Loucy (cell line): Measurements from ENCODE around the gene FMNL3.
"Not testable (repeated sequence)": the region's sequence is repeated elsewhere in the genome, so short reads cannot be mapped to it uniquely, and the experiment has no call there.

Experiments
- H2AFZ ChIP-seq: fragments of 200-600 bp; sonication (generic); 2 replicates; pipeline ENCODE4 v1.6.0; 2016; ENCODE audit warnings: antibody characterized with exemption, mild to moderate bottlenecking, low read length, moderate library complexity
- H3F3A ChIP-seq: fragments of 200-600 bp; 2 replicates; pipeline ENCODE4 v1.6.0; 2016; ENCODE audit warnings: antibody characterized with exemption, low read depth, mild to moderate bottlenecking
- H3K27me3 ChIP-seq: fragments of 200-600 bp; sonication (generic); 2 replicates; pipeline ENCODE4 v1.6.1; 2014; ENCODE audit warnings: low read length, mild to moderate bottlenecking; ENCODE audit not compliant: insufficient read depth, poor library complexity, severe bottlenecking
- H3K36me3 ChIP-seq: fragments of 200-600 bp; sonication (generic); 2 replicates; pipeline ENCODE4 v1.6.1; 2016; ENCODE audit warnings: low read length; ENCODE audit not compliant: insufficient read depth
- H3K4me1 ChIP-seq: fragments of 200-600 bp; sonication (generic); 2 replicates; pipeline ENCODE4 v1.5.1; 2014; ENCODE audit warnings: low read length, mild to moderate bottlenecking; ENCODE audit not compliant: insufficient read depth, poor library complexity, severe bottlenecking
- H3K4me2 ChIP-seq: fragments of 200-600 bp; sonication (generic); 2 replicates; pipeline ENCODE4 v1.6.0; 2014; ENCODE audit warnings: antibody characterized with exemption, low read length, low read depth, mild to moderate bottlenecking; ENCODE audit not compliant: poor library complexity, severe bottlenecking
- H3K4me3 ChIP-seq: fragments of 200-600 bp; sonication (generic); 2 replicates; pipeline ENCODE4 v1.5.1; 2014; ENCODE audit warnings: low read length, mild to moderate bottlenecking, mixed read lengths; ENCODE audit not compliant: poor library complexity, severe bottlenecking
- H3K79me2 ChIP-seq: fragments of 200-600 bp; sonication (generic); 2 replicates; pipeline ENCODE4 v1.6.1; 2014; ENCODE audit warnings: low read length; ENCODE audit not compliant: insufficient read depth
- H3K9ac ChIP-seq: fragments of 200-600 bp; sonication (generic); 2 replicates; pipeline ENCODE4 v1.6.0; 2014; ENCODE audit warnings: mild to moderate bottlenecking, low read depth, low read length, moderate library complexity; ENCODE audit not compliant: poor library complexity, severe bottlenecking
- H3K9me2 ChIP-seq: fragments of 200-600 bp; sonication (generic); replicated peaks from 2 replicates; pipeline ENCODE4 v1.6.1; 2016; ENCODE audit warnings: low read depth, low read length, mixed read lengths
- H3K9me3 ChIP-seq: fragments of 200-600 bp; sonication (generic); 2 replicates; pipeline ENCODE4 v1.6.1; 2014; ENCODE audit warnings: mild to moderate bottlenecking, antibody characterized with exemption, low read length, low read depth; ENCODE audit not compliant: insufficient read depth
- H4K20me1 ChIP-seq: fragments of 200-600 bp; sonication (generic); 2 replicates; pipeline ENCODE4 v1.6.0; 2014; ENCODE audit warnings: antibody characterized with exemption, low read length, mild to moderate bottlenecking; ENCODE audit not compliant: insufficient read depth, poor library complexity, severe bottlenecking
- EZH2phosphoT487 ChIP-seq: fragments of 200-600 bp; IDR thresholded peaks from 2 replicates; pipeline ENCODE4 v1.6.1; 2018; ENCODE audit warnings: antibody characterized with exemption, mild to moderate bottlenecking, moderate library complexity, borderline replicate concordance
- TF ChIP-seq, protein P1 (sequence below): fragments of 200-600 bp; sonication (generic); conservative IDR thresholded peaks from 2 replicates; pipeline ENCODE4 v1.5.1; 2014; ENCODE audit warnings: mild to moderate bottlenecking, antibody characterized with exemption, low read length

FMNL3 gene

GRCh38 chr12:49741882-49742620 lies 34.8 kb upstream of the FMNL3 start:
- H2AFZ ChIP-seq, result peak overlapping the region; percentile 27; the same call in 1 of the 2 replicates
- H3K9me3 ChIP-seq, result no peaks in the 10 kb centered on the region
- peak overlapping the region; percentile 80 for H3K4me2 ChIP-seq
- no peaks in the 10 kb centered on the region for H3K9me2 ChIP-seq
- H3K9ac ChIP-seq, result peak overlapping the region; percentile 87
- H3K36me3 ChIP-seq, result no peaks in the 10 kb centered on the region
- no peak for TF ChIP-seq EZH2phosphoT487
- TF ChIP-seq, protein P1, sequence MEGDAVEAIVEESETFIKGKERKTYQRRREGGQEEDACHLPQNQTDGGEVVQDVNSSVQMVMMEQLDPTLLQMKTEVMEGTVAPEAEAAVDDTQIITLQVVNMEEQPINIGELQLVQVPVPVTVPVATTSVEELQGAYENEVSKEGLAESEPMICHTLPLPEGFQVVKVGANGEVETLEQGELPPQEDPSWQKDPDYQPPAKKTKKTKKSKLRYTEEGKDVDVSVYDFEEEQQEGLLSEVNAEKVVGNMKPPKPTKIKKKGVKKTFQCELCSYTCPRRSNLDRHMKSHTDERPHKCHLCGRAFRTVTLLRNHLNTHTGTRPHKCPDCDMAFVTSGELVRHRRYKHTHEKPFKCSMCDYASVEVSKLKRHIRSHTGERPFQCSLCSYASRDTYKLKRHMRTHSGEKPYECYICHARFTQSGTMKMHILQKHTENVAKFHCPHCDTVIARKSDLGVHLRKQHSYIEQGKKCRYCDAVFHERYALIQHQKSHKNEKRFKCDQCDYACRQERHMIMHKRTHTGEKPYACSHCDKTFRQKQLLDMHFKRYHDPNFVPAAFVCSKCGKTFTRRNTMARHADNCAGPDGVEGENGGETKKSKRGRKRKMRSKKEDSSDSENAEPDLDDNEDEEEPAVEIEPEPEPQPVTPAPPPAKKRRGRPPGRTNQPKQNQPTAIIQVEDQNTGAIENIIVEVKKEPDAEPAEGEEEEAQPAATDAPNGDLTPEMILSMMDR, result no peak
- H4K20me1 ChIP-seq, result peaks cover 51% of the 10 kb centered on the region
- peak overlapping the region; percentile 88 for H3K4me3 ChIP-seq
- peaks cover 53% of the 10 kb centered on the region for H3K79me2 ChIP-seq
- peaks cover 4% of the 10 kb centered on the region; the same call in 1 of the 2 replicates for H3F3A ChIP-seq
- no peaks in the 10 kb centered on the region for H3K27me3 ChIP-seq
- H3K4me1 ChIP-seq, result peaks cover 30% of the 10 kb centered on the region

- Histone ChIP-seq H3K4me3 (peak within 1 kb of the TSS; percentile 88), H3K36me3 (no peaks in the 10 kb centered on the region)
- TF ChIP-seq, protein P1, result peak; percentile 92
- TF ChIP-seq EZH2phosphoT487, result no peak
These were observed 34.0 kb upstream of the FMNL3 start, which contains the start of gene TMBIM6 for GRCh38 chr12:49740930-49741881. Gene TMBIM6, plus strand, starts transcription at chr12:49741557. Its CDS starts 10,937 bp downstream, at chr12:49752494.

DNA sequence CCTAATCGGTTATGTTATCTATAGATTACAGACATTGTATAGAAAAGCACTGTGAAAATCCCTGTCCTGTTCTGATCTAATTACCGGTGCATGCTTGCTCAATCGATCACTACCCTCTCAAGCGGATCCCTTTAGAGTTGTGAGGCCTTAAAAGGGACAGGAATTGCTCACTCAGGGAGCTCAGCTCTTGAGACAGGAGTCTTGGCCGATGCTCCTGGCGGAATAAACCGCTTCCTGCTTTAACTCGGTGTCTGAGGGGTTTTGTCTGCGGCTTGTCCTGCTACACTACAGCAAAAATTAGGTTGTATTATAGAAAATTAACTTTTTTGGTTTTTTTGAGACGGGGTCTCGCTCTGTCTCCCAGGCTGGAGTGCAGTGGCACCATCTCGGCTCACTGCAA lies 33.1 kb upstream of the FMNL3 start:
- not testable (repeated sequence) for H3F3A ChIP-seq, H3K9me2 ChIP-seq, H3K9me3 ChIP-seq, H3K9ac ChIP-seq, H3K4me2 ChIP-seq, H3K4me3 ChIP-seq, H2AFZ ChIP-seq, H3K27me3 ChIP-seq, H3K36me3 ChIP-seq
- H3K79me2 ChIP-seq, result peaks cover 35% of the 10 kb centered on the region
- peaks cover 28% of the 10 kb centered on the region for H3K4me1 ChIP-seq
- H4K20me1 ChIP-seq, result peaks cover 36% of the 10 kb centered on the region

More at GRCh38 chr12:49740930-49741881, 34.0 kb upstream of the FMNL3 start, which contains the start of gene TMBIM6:
- peak within 1 kb of the TSS; percentile 97 for H2AFZ ChIP-seq
- H3K9me3 ChIP-seq, result no peaks in the 10 kb centered on the region
- H3K4me1 ChIP-seq, result peaks cover 28% of the 10 kb centered on the region
- no peaks in the 10 kb centered on the region for H3K9me2 ChIP-seq
- H4K20me1 ChIP-seq, result peaks cover 43% of the 10 kb centered on the region
- no peaks in the 10 kb centered on the region for H3K27me3 ChIP-seq
- H3K4me2 ChIP-seq, result peak within 1 kb of the TSS; percentile 89
- H3K9ac ChIP-seq, result peak within 1 kb of the TSS; percentile 87
- peaks cover 4% of the 10 kb centered on the region; the same call in 1 of the 2 replicates for H3F3A ChIP-seq
- peaks cover 45% of the 10 kb centered on the region for H3K79me2 ChIP-seq

GRCh38 chr12:49738721-49739120 lies 31.5 kb upstream of the FMNL3 start:
- not testable (repeated sequence) for H3K9me3 ChIP-seq, H3K27me3 ChIP-seq, H3K36me3 ChIP-seq, H3K9me2 ChIP-seq, H3K9ac ChIP-seq, H3K4me3 ChIP-seq, H3F3A ChIP-seq, H3K4me2 ChIP-seq, H2AFZ ChIP-seq
- Histone ChIP-seq H3K4me1 (peaks cover 13% of the 10 kb centered on the region), H4K20me1 (peaks cover 20% of the 10 kb centered on the region), H3K79me2 (peaks cover 20% of the 10 kb centered on the region)

DNA sequence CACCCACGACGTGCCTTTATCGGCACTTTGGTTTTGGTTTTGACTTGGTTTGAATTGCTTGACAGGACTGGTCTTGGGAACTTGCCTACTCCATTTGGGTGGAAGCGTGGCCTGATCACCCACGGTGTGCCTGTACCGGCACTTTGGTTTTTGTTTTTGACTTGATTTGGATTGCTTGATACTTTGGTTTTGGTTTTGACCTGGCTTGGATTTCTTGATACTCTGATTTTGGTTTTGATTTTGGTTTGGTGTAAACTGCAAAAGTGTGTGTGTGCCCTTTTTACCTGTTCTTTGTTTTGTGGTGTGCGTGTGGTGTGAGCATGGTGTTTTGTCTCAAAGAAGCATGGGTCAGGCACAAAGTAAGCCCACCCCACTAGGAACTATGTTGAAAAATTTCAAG lies 27.7 kb upstream of the FMNL3 start:
- not testable (repeated sequence) for H3K4me3 ChIP-seq, H3K79me2 ChIP-seq, H3K9me2 ChIP-seq, H3K9me3 ChIP-seq, H3K9ac ChIP-seq, H3K36me3 ChIP-seq, H3K4me1 ChIP-seq, H3F3A ChIP-seq, H2AFZ ChIP-seq, H3K4me2 ChIP-seq, H4K20me1 ChIP-seq, H3K27me3 ChIP-seq
